HUES64 (cell line): ENCODE results near the gene BCAT1.

Experiments
- H3K27ac ChIP-seq: 2 replicates; pipeline ENCODE4 v1.7.0; 2013; ENCODE audit warnings: low read depth, low read length, inconsistent platforms
- H3K27me3 ChIP-seq: 2 replicates; pipeline ENCODE4 v1.6.1; 2013; ENCODE audit warnings: mild to moderate bottlenecking, low read length; ENCODE audit not compliant: insufficient read depth
- H3K36me3 ChIP-seq: 2 replicates; pipeline ENCODE4 v1.6.1; 2013; ENCODE audit warnings: mild to moderate bottlenecking, low read length; ENCODE audit not compliant: insufficient read depth
- H3K4me1 ChIP-seq: 2 replicates; pipeline ENCODE4 v1.6.1; 2013; ENCODE audit warnings: mild to moderate bottlenecking, low read length, moderate library complexity; ENCODE audit not compliant: insufficient read depth
- H3K4me3 ChIP-seq: 2 replicates; pipeline ENCODE4 v1.5.1; 2013; ENCODE audit warnings: mild to moderate bottlenecking, low read length, moderate library complexity
- H3K9ac ChIP-seq: 2 replicates; pipeline ENCODE4 v1.6.1; 2013; ENCODE audit warnings: mild to moderate bottlenecking, low read depth, low read length
- H3K9me3 ChIP-seq: 2 replicates; pipeline ENCODE4 v1.6.1; 2013; ENCODE audit warnings: low read depth, low read length; ENCODE audit not compliant: insufficient read depth
- WGBS: fragments of 150-250, 120-280 bp; methylation state at CpG from one replicate; pipeline ENCODE4 v1.1.7; 2013; ENCODE audit warnings: missing lambda C conversion rate; 5-methylcytosine and 5-hydroxymethylcytosine counted together

The BCAT1 gene

GRCh38 chr12:24898606-24899005 lies 50.3 kb downstream of the BCAT1 start:
- Histone ChIP-seq H3K27me3 (no peaks in the 10 kb centered on the region), H3K4me1 (peaks cover 20% of the 10 kb centered on the region), H3K36me3 (peaks cover 62% of the 10 kb centered on the region), H3K9ac (no peak overlapping the region), H3K27ac (no peak overlapping the region), H3K9me3 (no peaks in the 10 kb centered on the region), H3K4me3 (no peak overlapping the region)
- 93% methylated on average over 3 of the region's 3 CpGs for WGBS

DNA sequence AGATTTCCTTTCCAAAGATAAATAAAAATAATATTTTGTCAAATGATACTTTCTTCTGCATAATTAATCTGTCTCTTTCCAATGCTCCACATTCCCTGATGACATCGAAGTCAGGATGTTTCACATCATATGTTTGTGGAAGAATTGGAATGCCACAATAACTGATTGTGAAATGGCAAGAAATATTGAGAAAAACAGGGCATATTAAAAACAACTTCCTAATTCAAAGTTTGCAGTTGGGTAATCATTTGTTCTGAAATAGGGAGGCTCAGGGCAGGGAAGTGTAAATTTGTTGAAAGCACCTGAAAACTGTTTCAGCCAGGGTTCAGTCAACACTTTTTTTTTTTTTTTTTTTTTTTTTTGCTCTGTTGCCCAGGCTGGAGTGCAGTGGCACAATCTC lies 50.7 kb downstream of the BCAT1 start:
- peaks cover 17% of the 10 kb centered on the region for H3K4me1 ChIP-seq
- H3K27ac ChIP-seq: no peak overlapping the region
- no peak overlapping the region for H3K9ac ChIP-seq
- no peaks in the 10 kb centered on the region for H3K9me3 ChIP-seq
- H3K4me3 ChIP-seq: no peak overlapping the region
- peaks cover 66% of the 10 kb centered on the region for H3K36me3 ChIP-seq
- WGBS: 100% methylated on average over 1 of the region's 1 CpG
- H3K27me3 ChIP-seq: no peaks in the 10 kb centered on the region

GRCh38 chr12:24896171-24896570 lies 52.7 kb downstream of the BCAT1 start:
- H3K9me3 ChIP-seq: no peaks in the 10 kb centered on the region
- H3K27me3 ChIP-seq: no peaks in the 10 kb centered on the region
- WGBS: 96% methylated on average over 5 of the region's 6 CpGs
- no peak overlapping the region for H3K9ac ChIP-seq
- peaks cover 83% of the 10 kb centered on the region for H3K36me3 ChIP-seq
- H3K27ac ChIP-seq: no peak overlapping the region
- H3K4me3 ChIP-seq: no peak overlapping the region
- peaks cover 8% of the 10 kb centered on the region for H3K4me1 ChIP-seq

GRCh38 chr12:24895612-24896011 lies 53.3 kb downstream of the BCAT1 start:
- H3K9ac ChIP-seq: no peak overlapping the region
- H3K9me3 ChIP-seq: no peaks in the 10 kb centered on the region
- no peak overlapping the region for H3K4me3 ChIP-seq
- 0 out of 2 replicates have a peak, but pooled peaks cover 4% of the 10 kb centered on the region for H3K4me1 ChIP-seq
- WGBS: no CpG with 5 or more reads among the region's 1 CpG
- no peak overlapping the region for H3K27ac ChIP-seq
- peaks cover 88% of the 10 kb centered on the region for H3K36me3 ChIP-seq
- no peaks in the 10 kb centered on the region for H3K27me3 ChIP-seq

GRCh38 chr12:24894879-24895278 lies 54.0 kb downstream of the BCAT1 start:
- 97% methylated on average over 3 of the region's 3 CpGs for WGBS
- no peak overlapping the region for H3K27ac ChIP-seq
- no peak overlapping the region for H3K4me3 ChIP-seq
- 0 out of 2 replicates have a peak, but pooled peaks cover 4% of the 10 kb centered on the region for H3K4me1 ChIP-seq
- H3K27me3 ChIP-seq: no peaks in the 10 kb centered on the region
- H3K36me3 ChIP-seq: peaks cover 81% of the 10 kb centered on the region
- no peak overlapping the region for H3K9ac ChIP-seq
- no peaks in the 10 kb centered on the region for H3K9me3 ChIP-seq

GRCh38 chr12:24890048-24890803 lies 58.7 kb downstream of the BCAT1 start:
- no peaks in the 10 kb centered on the region for H3K27me3 ChIP-seq
- no peak overlapping the region for H3K27ac ChIP-seq
- 94% methylated on average over 7 of the region's 7 CpGs for WGBS

GRCh38 chr12:24889411-24889810 lies 59.5 kb downstream of the BCAT1 start:
- Histone ChIP-seq H3K36me3 (peaks cover 68% of the 10 kb centered on the region), H3K4me3 (no peak overlapping the region), H3K4me1 (no peaks in the 10 kb centered on the region; the same call in 1 of the 2 replicates), H3K27ac (no peak overlapping the region), H3K27me3 (no peaks in the 10 kb centered on the region), H3K9ac (no peak overlapping the region), H3K9me3 (no peaks in the 10 kb centered on the region)
- WGBS: 94% methylated on average over 3 of the region's 3 CpGs

More at GRCh38 chr12:24890048-24890803, 58.7 kb downstream of the BCAT1 start:
- Histone ChIP-seq H3K36me3 (peaks cover 68% of the 10 kb centered on the region), H3K9me3 (no peaks in the 10 kb centered on the region), H3K4me3 (no peak overlapping the region), H3K9ac (no peak overlapping the region), H3K4me1 (no peaks in the 10 kb centered on the region; the same call in 1 of the 2 replicates)

GRCh38 chr12:24888813-24889212 lies 60.1 kb downstream of the BCAT1 start:
- no peaks in the 10 kb centered on the region for H3K27me3 ChIP-seq
- H3K9me3 ChIP-seq: no peaks in the 10 kb centered on the region
- no peak overlapping the region for H3K9ac ChIP-seq
- no peaks in the 10 kb centered on the region; the same call in 1 of the 2 replicates for H3K4me1 ChIP-seq
- H3K36me3 ChIP-seq: peaks cover 68% of the 10 kb centered on the region
- 81% methylated on average over 5 of the region's 5 CpGs for WGBS
- H3K4me3 ChIP-seq: no peak overlapping the region
- no peak overlapping the region for H3K27ac ChIP-seq

DNA sequence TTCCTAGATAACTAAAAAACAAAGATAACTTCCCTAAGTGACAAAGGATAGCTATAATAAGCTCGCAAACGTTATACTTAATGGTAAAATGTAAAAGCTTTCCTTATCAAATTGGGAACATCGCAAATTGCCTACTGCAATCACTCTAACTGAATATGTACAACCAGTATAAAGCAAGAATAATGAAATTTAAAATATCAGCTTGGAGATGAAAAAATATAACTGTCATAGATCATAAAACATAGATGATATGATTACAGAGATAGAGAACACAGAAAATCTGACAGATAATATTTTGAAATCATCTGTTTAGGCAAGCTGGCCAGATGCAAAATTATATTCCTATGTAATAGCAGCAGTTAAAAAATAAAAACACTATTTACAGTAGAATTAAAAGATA lies 64.0 kb downstream of the BCAT1 start:
- no peaks in the 10 kb centered on the region for H3K27me3 ChIP-seq
- no peak overlapping the region for H3K4me3 ChIP-seq
- H3K9me3 ChIP-seq: no peaks in the 10 kb centered on the region
- 67% methylated on average over 2 of the region's 3 CpGs for WGBS
- no peak overlapping the region for H3K9ac ChIP-seq
- peaks cover 74% of the 10 kb centered on the region for H3K36me3 ChIP-seq
- H3K4me1 ChIP-seq: no peaks in the 10 kb centered on the region; the same call in 1 of the 2 replicates
- no peak overlapping the region for H3K27ac ChIP-seq

DNA sequence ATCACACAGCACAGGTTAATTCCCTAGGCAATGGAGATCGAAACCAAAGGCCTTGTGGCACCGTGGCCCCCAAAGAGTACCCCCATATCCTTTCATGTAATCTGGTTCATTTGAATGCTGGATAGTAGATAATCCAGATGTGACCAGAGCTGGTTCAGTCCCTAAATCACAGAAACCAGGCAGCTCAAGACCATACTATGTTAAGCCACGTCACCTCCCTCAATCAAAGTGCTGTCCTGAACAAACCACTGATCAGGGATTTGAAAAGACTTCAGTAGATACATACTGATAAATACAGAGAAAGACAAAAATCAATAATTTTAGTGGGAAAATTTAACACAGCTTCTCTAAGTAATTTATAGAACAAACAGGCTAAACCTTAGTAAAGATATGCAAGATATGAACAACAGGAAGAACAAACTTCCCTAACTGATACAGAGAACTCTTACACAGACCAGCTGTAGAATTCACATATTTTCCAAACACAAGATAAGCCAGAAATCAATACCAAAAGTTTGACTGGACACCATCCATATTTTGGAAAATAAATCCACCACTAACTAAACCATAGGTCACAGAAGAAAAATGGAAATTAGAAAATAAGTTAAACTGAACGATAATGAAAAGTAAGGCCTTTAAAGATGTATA lies 67.1 kb downstream of the BCAT1 start:
- Histone ChIP-seq H3K4me1 (no peaks in the 10 kb centered on the region), H3K36me3 (peaks cover 83% of the 10 kb centered on the region), H3K4me3 (no peak overlapping the region), H3K9me3 (no peaks in the 10 kb centered on the region), H3K27me3 (no peaks in the 10 kb centered on the region), H3K9ac (no peak overlapping the region), H3K27ac (no peak overlapping the region)
- WGBS: 98% methylated on average over 3 of the region's 4 CpGs

GRCh38 chr12:24881227-24881626 lies 67.7 kb downstream of the BCAT1 start:
- 91% methylated on average over 8 of the region's 8 CpGs for WGBS
- H3K9ac ChIP-seq: no peak overlapping the region
- H3K4me3 ChIP-seq: no peak overlapping the region
- H3K36me3 ChIP-seq: peaks cover 89% of the 10 kb centered on the region
- H3K4me1 ChIP-seq: no peaks in the 10 kb centered on the region
- H3K27ac ChIP-seq: no peak overlapping the region
- no peaks in the 10 kb centered on the region for H3K9me3 ChIP-seq
- H3K27me3 ChIP-seq: no peaks in the 10 kb centered on the region
